ENCODE measurements around the gene TARBP2.

TARBP2 gene, protein sequence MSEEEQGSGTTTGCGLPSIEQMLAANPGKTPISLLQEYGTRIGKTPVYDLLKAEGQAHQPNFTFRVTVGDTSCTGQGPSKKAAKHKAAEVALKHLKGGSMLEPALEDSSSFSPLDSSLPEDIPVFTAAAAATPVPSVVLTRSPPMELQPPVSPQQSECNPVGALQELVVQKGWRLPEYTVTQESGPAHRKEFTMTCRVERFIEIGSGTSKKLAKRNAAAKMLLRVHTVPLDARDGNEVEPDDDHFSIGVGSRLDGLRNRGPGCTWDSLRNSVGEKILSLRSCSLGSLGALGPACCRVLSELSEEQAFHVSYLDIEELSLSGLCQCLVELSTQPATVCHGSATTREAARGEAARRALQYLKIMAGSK

DNA sequence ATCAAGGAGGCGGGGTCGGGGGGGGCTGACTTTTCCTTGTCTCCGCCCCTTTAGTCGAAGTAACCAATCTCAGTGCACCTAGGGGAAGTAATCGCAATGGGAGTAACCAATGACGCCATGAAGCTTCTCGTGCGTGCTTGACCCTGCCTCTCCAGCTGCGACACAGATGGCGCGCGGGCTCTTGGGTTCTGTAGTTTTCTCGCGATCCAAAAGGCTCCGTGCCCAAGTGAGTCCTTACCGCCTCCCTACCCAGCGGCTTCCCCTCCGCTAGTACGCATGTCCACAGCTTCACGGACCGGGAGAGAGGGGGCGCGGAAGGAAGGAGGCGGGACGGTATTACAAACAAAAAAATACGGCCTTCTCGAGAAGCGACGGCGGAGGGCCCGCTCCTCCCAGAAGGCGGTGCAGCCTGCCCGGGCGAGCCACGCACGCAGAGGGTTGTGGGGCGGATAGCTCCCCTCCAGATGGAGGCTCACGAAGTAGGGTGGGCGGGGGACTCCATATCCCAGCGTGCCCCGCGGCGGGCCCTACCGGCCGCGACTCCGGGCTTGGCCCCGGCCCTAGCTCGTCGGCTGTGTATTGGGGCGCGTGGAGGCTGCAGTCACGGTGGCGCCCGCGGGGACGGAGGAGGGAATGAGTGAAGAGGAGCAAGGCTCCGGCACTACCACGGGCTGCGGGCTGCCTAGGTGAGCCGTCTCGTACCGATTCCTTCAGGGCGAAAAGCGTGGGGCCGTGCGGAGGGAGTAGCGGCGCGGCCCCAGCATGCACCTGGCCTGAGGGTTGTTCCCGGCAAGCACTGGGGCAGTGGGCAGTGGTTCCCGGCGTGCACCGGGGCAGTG, at the start of gene TARBP2:
TSS of gene TARBP2 (plus strand) at position 508 of the 839 bp plus-strand sequence. CDS start at position 634, 126 bp downstream.
- DNase-seq, result peak; percentile 99

DNA sequence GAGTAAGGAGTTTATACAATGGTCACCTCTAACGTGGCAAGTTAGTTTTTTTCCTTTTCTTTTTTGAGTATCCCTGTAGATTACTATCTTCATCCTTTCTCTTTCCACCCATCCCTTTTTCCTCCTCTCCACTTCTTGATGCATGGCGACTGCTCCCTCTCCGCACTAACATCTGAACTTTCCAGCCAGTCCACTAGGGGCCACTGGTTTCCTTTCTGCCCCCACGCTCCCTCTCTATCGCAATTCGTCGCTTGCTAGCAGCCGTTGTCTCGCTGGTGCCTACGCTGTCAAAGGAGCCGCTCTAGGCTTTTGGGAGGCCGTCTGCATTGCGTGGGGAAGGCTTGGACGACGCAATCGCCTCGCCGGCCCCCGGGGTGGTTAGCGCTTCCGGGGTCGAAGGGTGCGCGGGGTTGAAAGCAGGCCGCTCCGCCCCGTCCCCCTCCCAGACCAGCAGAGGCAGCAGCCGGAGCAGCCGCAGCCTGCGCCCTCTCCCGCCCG, 49.4 kb upstream of the TARBP2 start, which contains the start of gene PCBP2:
TSS of gene PCBP2 (plus strand) at position 442 of the 498 bp plus-strand sequence. CDS start 2,699 bp downstream, outside the sequence.
- peak; percentile 100 for DNase-seq

DNA sequence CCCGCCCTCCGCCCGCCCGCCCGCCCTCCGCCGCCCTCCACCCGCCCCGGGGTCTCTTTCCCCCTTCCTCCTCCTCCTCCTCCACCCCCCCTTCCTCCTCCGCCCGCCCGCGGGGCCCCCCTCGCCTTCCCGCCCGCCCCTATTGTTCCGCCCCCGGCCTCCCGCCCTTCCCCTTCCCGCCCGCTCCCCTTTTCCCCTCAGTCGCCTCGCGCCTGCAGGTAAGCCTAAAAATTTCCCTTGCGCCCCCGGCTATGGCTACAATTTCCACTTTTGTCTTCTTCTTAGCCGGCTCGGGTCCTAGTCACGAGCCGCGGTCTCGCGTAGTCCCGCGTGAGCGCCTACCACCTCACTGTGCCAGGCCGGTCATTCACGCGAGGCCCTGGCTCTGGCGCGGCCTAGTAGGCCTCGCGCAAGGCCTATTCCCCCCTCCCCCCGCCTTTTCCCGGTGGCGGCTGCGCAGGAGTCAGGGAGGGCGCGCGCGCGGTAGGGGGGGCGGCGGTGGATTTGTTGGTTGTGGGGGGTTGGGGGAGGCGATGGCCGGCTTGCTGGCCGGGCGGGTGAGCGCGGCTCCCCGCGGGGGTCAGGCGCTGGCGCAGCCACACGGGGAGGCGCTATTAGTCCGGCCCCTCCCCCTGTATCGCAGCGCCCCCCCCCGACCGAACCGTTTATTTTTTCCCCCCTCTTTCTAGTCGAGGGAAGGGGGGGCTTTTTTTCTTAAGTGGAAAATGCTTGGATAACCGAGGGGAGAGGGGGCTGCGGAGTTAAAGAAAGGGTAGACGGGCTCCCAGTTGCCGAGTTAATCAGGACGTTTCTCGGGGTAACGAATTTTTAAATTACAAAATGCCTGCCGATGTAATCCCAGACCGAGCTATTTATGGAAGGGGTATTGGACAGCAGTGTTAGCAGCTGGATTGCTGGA, 48.7 kb upstream of the TARBP2 start:
- DNase-seq, result peak; percentile 40 to 61

DNA sequence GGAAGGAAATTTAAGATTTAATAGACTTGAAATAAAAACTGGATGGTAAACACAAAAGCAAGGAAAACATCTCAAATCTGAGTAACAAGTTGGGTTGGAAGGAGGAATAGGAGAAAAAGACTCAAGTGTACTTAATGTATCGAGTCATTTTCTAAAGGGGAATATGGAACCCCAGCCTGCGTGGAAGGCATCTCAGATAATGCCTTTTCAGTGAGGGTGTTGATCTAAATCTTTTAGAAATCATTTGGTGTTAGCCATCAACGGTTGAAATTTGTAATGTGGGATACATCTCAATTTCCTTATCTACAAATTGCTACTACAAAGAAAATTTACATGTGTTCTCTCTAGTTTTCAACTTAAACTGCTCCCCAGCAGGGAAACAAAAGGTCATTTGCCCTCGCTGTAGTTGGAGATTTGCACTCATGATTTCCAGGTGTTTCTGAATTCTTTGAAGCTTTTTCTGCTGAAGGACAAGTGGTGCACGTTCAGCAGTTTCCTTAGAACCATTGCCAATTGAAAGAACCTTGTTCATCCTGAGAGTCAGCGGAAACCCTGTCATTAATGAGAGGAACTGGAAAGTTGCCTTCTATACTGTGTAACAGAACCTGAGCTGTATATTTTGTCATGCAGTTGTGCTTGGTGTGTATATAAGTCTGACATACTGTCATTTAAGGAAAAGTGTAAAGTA, 47.0 kb upstream of the TARBP2 start:
- DNase-seq, result no peak

DNA sequence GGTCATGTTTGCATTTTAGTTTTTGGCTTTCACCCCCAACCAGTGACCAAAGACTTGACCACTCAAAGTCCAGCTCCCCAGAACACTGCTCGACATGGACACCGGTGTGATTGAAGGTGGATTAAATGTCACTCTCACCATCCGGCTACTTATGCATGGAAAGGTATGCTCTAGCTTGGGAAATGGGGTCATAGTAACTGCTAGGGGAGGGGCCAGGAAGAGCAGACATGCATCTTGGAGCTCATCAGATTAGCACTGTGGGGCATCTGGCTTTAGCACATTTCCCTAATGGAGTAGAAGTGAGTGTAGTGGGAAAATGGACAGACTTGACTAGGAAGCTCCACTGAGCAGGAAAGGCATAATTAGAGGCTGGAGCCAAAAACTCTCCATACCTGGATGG, 46.4 kb upstream of the TARBP2 start:
- no peak for DNase-seq

DNA sequence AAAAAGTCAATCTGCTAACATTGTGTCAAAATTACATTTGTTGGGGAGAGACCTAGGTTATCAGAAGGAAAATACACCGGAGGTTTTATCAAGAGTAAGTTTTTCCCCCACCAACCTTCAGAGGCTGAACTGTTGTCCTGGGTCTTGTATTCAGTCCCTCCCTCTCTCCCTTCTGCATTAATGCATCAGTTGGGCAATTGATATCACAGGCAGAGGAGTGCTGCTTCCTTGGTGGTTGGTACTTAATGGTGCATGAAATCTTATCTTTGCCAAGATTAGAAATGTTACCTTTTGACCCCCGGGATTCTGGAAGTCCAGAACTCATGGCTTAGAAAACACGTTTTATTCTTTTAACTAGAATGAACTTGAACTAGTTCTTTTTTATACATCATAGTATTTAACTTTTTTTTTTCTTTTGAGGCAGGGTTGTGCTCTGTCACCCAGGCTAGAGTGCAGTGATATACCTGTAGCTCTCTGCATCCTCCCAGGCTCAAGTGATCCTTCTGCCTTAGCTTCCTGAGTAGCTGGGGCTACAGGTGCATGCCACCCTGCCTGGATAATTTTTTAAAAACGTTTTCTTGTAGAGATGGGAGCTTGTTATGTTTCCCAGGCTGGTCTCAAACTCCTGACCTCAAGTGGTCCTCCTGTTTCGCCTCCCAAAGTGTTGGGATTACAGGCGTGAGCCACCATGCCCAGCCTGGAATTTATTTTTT, 44.3 kb upstream of the TARBP2 start:
- DNase-seq, result no peak

DNA sequence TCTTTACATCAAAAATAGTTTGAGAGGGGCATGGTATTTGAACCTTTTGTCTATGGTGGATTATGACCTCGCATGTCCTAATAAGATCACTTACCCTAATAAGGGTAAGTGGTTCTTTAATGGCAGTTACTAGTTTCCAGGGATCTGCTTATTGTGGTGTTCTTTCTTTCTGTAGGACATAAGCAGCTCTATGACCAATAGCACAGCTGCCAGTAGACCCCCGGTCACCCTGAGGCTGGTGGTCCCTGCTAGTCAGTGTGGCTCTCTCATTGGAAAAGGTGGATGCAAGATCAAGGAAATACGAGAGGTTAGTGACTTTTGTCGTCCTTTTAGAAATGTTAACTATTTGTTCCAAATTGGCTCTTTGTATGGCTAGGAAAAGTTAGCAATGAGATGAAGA, 42.0 kb upstream of the TARBP2 start:
- no peak for DNase-seq

DNA sequence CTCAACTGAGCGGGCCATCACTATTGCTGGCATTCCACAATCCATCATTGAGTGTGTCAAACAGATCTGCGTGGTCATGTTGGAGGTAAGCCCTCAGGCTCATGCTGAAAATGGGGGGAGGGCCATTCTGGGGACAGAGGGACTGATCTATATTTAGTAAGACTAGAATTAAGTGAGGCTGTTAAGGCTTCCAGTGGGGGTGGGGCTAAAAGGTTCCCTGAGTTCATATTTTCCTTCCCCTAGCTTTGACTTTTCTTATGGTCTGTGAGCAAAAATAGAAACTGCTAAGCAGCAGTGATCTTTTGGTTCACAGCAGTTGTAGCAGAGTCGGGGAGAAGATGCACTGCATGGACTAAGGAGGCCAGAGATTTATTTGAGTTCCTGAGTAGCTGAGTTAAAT, 40.0 kb upstream of the TARBP2 start:
- DNase-seq, result no peak

DNA sequence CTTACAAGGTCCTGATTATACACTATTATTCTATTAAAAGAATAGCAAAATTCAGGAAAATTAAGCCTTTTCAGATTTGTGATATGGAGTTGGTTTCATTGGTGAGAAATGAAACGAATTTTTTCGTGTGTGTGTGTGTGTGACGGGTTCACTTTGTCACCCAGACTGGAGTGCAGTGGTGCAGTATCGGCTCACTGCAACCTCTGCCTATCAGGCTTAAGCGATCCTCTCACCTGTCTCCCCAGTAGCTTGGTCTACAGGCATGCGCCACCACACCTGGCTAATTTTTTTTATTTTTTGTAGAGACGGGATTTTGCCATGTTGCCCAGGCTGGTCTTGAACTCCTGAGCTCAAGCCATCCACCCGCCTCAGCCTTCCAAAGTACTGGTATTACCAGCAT, 39.5 kb upstream of the TARBP2 start:
- no peak for DNase-seq

DNA sequence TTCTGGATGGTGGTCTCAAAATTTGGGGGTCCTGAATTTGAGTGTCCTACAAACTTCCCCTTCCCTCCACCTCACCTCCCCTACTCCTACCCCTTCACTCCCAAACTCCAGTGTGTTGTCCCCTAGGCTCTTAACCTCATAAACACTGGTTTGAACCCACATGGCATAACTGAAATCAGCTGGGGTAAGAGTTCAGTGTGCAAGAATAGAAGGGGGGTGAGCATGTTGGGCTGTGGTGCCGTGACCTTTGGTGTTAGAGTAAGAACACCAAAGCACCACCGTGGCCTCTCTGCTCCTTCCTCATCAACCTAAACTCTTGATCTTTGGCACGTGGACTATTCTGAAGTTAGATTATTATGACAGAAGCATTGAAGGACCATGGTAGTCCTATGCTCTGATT, 38.1 kb upstream of the TARBP2 start:
- DNase-seq, result no peak

DNA sequence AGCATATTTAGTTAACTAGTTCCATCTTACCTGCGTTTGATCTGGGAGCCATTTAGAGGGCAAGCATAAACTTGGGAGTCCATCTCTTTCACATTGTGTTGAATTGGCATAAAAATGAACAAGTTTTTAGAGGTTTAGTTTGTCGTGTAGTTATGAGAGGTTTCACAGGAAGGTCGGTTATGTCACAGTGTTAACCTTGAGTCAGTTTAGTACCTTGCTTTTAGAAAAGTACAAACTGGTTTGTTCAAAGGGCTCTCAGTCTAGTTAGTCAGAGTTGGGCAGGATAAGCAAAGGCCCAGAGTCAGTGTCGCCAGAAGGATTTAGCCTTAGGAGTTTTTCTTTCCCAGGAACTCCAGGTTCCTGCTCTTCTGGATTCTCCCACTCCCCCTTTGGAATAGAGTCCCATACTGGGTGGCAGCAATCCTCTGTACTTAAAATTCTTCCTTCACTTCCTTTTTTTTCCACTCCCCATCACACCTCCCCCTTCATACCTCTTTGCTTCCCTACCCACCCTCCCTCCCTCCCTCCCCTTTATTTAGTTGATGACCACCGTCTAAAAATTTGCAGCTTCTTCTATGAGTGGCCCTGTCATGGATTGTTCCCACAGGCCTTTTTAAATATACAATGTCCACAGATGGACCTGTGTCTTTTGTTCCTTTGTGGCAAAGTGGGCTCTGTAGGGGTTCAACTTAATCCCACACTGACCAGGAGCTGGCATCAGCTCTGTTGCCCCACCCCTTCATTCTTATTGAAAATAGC, 37.1 kb upstream of the TARBP2 start:
- DNase-seq, result no peak

DNA sequence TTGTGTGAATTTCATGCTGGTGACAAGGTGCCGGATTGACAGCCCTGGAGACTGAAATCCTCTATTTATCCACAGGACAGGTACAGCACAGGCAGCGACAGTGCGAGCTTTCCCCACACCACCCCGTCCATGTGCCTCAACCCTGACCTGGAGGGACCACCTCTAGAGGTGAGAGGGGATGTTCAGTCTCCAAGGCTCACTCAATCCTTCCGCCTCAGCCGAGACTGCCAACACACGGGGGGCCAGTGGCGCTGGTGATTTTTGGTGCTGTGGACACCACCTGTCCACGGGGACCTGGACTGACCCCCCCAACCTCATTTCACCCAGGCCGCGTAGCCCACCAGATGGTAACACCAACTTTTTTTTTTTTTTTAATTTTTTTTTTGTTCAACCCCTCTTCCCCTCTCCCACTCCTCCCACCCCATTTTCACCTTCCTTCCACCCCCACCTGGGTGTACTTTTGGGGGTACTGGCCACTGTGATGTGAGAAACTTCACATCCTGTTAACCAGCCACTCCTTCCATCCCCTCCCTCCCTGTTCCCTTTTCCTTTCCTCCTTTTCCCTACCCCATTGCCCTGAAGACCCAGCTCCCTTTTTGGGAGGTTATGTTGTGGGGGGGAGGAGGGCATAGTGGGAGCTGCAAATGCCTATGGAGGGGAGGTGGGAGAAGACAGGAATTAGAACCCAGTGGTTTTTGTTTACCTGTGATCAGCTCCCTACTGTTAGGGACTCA, 36.2 kb upstream of the TARBP2 start:
- no peak for DNase-seq

DNA sequence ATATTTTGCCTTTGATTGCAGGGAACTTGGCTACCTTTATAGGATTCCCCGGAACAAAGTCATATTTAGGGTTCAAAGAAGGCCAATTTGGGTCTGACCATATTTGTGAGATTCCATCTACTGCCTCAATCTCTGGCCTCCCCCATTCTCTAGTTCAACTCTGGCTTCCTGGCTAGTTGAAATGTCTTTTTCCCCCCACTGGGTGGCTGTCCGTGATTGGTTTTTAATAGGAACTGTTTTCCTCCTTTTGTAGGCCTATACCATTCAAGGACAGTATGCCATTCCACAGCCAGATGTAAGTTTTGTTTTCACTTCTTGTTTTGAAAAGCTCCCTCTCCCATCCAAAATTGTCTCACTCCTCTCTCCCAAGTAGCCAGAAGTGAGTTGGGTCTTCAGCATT, 35.4 kb upstream of the TARBP2 start:
- no peak for DNase-seq

DNA sequence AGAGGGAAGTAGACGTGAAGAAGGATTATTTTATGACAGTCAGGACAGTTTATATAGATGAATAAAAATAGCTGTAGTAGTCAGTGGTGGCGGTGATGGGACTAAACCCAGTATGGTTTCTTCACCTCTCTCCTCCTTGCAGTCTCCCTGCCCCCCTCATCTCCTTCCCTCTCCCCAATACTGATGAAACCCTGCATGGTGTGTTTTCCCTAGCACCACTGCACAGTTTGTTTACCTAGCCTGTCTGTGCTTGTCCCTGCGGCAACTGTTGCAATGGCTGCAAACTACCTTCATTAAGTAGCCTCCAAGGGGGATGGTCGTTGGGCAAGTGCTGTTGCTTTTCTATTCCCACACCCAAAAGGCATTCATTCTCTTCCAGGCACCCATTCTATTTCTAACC, 34.4 kb upstream of the TARBP2 start:
- no peak for DNase-seq

DNA sequence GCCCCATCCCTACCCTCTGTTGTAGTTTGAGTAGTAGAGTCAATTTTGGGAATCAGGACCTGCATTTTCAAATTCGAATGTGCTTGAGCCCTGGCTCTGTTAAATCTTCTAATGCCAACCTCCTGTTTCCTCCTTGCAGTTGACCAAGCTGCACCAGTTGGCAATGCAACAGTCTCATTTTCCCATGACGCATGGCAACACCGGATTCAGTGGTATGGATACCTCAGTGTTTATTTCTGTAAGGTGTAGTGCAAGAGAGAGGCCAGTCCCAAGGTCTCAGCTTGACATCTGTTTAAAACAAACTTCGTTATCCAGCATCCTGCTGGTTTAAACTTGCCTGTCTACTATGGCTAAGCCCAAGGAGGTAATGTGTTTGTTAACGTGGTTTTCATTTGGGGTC, 34.0 kb upstream of the TARBP2 start:
- DNase-seq, result no peak

DNA sequence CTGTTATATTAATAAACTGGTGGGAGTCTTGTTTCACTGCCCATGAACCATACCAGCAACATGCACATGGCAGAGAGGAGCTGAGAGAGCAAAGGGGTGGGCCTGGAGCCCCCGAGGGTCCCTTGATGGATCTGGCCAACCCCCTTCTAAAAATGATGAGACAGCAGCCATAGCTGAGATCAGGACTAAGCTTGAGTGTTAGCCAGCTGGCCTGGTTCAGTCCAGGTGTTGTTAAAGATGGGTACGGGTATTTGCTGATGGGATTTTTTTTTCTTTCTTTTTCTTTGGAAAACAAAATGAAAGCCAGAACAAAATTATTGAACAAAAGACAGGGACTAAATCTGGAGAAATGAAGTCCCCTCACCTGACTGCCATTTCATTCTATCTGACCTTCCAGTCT, 33.2 kb upstream of the TARBP2 start:
- no peak for DNase-seq

DNA sequence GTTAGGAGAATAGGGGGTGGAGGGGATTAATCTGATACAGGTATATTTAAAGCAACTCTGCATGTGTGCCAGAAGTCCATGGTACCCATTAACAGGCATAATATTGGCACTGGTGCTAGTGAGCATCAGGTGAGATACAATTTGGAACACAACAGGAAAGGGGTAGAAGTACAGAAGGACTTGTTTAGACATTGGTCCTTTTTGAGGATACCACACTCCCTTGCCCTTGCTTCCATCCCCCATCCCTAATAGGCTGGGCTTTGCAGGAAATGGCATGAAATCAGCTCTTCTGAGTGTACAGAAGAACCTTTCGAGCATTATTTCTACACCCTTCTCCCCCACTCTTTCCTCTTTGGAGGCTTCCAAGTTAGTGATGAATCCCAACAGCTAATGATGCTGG, 32.8 kb upstream of the TARBP2 start:
- DNase-seq, result no peak

DNA sequence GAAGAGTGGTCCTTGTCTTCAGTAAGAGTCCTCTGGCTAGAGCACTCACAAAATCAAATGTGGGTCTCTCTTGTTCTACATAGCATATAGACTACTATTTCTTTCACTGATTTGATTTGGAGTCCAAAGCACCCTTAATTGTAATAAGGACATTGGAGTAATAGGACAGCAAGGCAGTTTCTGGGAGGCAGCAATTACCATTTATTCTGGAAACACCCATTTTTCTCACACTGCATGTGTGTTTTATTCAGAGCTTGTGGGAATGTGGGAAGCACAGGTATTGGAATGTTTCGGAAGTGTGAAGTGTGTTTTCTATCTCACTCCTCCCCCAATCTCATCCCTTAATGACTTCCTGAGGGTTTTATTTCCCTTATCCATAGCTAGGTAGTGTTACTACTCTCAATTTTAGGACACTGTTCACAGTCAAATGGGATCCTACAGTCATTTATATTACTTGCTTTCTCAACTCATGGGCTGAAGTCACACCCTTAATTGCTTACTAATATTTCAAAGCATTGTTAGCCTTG, 29.0 kb upstream of the TARBP2 start:
- DNase-seq, result no peak

DNA sequence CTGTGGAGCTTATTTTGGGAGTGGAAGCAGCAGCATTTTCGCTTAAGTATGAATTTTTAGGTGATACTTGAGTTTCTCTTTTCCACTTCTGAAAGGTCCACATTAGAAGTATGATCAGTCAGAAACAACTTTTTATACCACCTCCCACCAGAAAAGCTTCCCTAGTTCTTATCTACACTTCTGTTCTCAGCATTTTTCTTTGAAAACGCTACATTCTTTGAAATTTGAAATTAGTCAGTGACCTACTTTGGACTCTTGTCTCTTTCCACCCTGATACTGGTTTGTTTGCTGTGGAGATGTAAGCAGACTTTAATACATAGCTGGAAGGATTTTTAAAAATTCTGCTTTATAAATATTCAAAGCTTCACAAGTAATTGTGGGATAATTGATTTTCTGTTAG, 27.0 kb upstream of the TARBP2 start:
- no peak for DNase-seq

DNA sequence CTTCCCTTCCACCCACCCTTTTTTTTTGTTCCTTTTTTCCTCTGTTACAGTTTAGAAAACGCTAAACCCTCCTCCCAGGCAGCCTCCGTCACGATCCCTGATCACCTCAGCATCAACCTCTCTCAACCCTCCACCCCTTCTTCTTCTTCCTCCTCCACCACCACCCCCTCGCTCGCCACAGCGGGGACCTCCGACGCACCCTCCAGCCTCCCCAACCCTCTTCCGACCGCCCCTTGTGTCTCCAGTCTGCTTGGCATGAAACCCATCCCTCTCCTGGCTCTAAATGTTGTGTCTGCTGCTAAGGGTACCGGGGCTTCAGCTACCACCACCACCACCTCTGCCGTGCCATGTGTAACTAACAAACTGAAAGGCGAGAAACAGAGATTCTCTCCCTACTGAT, 26.3 kb upstream of the TARBP2 start:
- no peak for DNase-seq
